Liver (tissue), 9 donors: ENCODE results near the gene GPN3. TPM values are rescaled to one million over a fixed set of nuclear protein-coding genes. Genes with fewer than 3 reads are reported as not detected.

ENCODE experiments used
- DNase-seq: peaks from one replicate; pipeline ENCODE4 v3.0.0-alpha.2; 2017; ENCODE audit warnings: low spot score
- H3K27ac ChIP-seq, 2 donors: one replicate each; pipeline ENCODE4 v1.7.0; 2013; ENCODE audit warnings: inconsistent platforms in 2 of 2, low read length in 2 of 2, control low read depth in 1 of 2, low read depth in 1 of 2, mild to moderate bottlenecking in 1 of 2
- H3K27me3 ChIP-seq, 4 donors: one replicate each; pipeline versions ENCODE4 v1.6.1 to v1.7.0; 2013; ENCODE audit warnings: low read length in 3 of 4, inconsistent platforms in 1 of 4, mild to moderate bottlenecking in 1 of 4, moderate library complexity in 1 of 4; ENCODE audit not compliant: control insufficient read depth in 4 of 4, insufficient read depth in 4 of 4
- H3K36me3 ChIP-seq, 4 donors: one replicate each; pipeline versions ENCODE4 v1.6.1 to v1.7.0; 2013; ENCODE audit warnings: low read length in 3 of 4, mild to moderate bottlenecking in 3 of 4, low read depth in 1 of 4, moderate library complexity in 1 of 4; ENCODE audit not compliant: control insufficient read depth in 4 of 4, insufficient read depth in 3 of 4
- H3K4me1 ChIP-seq, 4 donors: one replicate each; pipeline versions ENCODE4 v1.6.1 to v1.7.0; 2013; ENCODE audit warnings: low read length in 3 of 4, mild to moderate bottlenecking in 3 of 4, moderate library complexity in 1 of 4; ENCODE audit not compliant: control insufficient read depth in 4 of 4, insufficient read depth in 4 of 4
- H3K4me3 ChIP-seq, 3 donors: one replicate each; pipeline versions ENCODE4 v1.6.1 to v1.7.0; 2013; ENCODE audit warnings: low read length in 3 of 3, control low read depth in 1 of 3, low read depth in 1 of 3, mild to moderate bottlenecking in 1 of 3
- H3K9ac ChIP-seq, 2 donors: one replicate each; pipeline ENCODE4 v1.7.0; 2013; ENCODE audit warnings: low read length in 2 of 2, mild to moderate bottlenecking in 2 of 2, moderate library complexity in 2 of 2, control low read depth in 1 of 2, low read depth in 1 of 2
- H3K9me3 ChIP-seq, 4 donors: one replicate each; pipeline versions ENCODE4 v1.6.1 to v1.7.0; 2013; ENCODE audit warnings: low read length in 3 of 4; ENCODE audit not compliant: control insufficient read depth in 4 of 4
- ATF3 ChIP-seq: IDR thresholded peaks from 2 replicates; pipeline ENCODE4 v1.6.1; 2016; ENCODE audit warnings: antibody characterized with exemption
- CTCF ChIP-seq: fragments of 150-350 bp; IDR thresholded peaks from 2 replicates; pipeline ENCODE4 v1.5.1; 2017; ENCODE audit warnings: improper control_type of control experiment, low read depth, low read length; ENCODE audit not compliant: missing input control
- EGR1 ChIP-seq, 2 donors: IDR thresholded peaks; 2 replicates each; pipeline ENCODE4 v1.6.1; 2016 to 2018; ENCODE audit warnings: antibody characterized with exemption in 2 of 2, low read depth in 2 of 2
- FOXA2 ChIP-seq: IDR thresholded peaks from 2 replicates; pipeline ENCODE4 v1.6.1; 2016; ENCODE audit warnings: antibody characterized with exemption
- GABPA ChIP-seq, 2 donors: IDR thresholded peaks in 1 of 2; conservative IDR thresholded peaks in 1 of 2; 2 replicates each; pipeline ENCODE4 v1.6.1; 2016; ENCODE audit warnings: antibody characterized with exemption in 2 of 2, mild to moderate bottlenecking in 1 of 2, moderate library complexity in 1 of 2
- JUND ChIP-seq, 2 donors: IDR thresholded peaks; 2 replicates each; pipeline ENCODE4 v1.6.1; 2016; ENCODE audit warnings: antibody characterized with exemption in 2 of 2
- MAX ChIP-seq: IDR thresholded peaks from 2 replicates; pipeline ENCODE4 v1.6.1; 2016; ENCODE audit warnings: antibody characterized with exemption
- NR2F2 ChIP-seq: IDR thresholded peaks from 2 replicates; pipeline ENCODE4 v1.6.1; 2016; ENCODE audit warnings: antibody characterized with exemption
- REST ChIP-seq: IDR thresholded peaks from 2 replicates; pipeline ENCODE4 v1.6.1; 2016; ENCODE audit warnings: antibody characterized with exemption, mild to moderate bottlenecking
- RXRA ChIP-seq, 2 donors: IDR thresholded peaks; 2 replicates each; pipeline ENCODE4 v1.6.1; 2017 to 2018; ENCODE audit warnings: antibody characterized with exemption in 2 of 2, mild to moderate bottlenecking in 1 of 2
- SP1 ChIP-seq: IDR thresholded peaks from 2 replicates; pipeline ENCODE4 v1.6.1; 2018; ENCODE audit warnings: antibody characterized with exemption, mild to moderate bottlenecking
- ZBTB33 ChIP-seq: IDR thresholded peaks from 2 replicates; pipeline ENCODE4 v1.6.1; 2016; ENCODE audit warnings: antibody characterized with exemption
- WGBS: extraction: QIAGEN DNeasy Blood & Tissue Kit; methylation state at CpG from one replicate; pipeline ENCODE4 v1.1.7; 2013; 5-methylcytosine and 5-hydroxymethylcytosine counted together
- polyA plus RNA-seq, 2 donors: library from polyadenylated mRNA; stranded (reverse) in 1 of 2; unstranded in 1 of 2; fragments of 200-250 nt in 1 of 2; fragments of >200 nt in 1 of 2; fragmentation: Nextera tagmentation in 1 of 2; extraction: Ambion mirVana in 1 of 2; gene quantifications; one replicate each; pipeline versions ENCODE4 v1.2.1 to v1.2.3, GENCODE V29; 2013 to 2015
- total RNA-seq, 2 donors: library from RNA; depleted of rRNA; stranded (reverse); fragments of >200 nt; gene quantifications; one replicate each; pipeline ENCODE4 v1.2.3, GENCODE V29; 2014
- donor health status: healthy.
- donor health status: healthy.
- donor health status: healthy.
- donor health status: healthy.
- donor health status: healthy.

The GPN3 gene
- total and polyA plus RNA-seq, 4 donors, result 13.4 to 47.2 (median 18.7) TPM

GRCh38 chr12:110516995-110517394 lies 48.9 kb upstream of the GPN3 start:
- Histone ChIP-seq H3K9ac (no peak overlapping the region), H3K27ac (no peak overlapping the region), H3K4me1 (no peaks in the 10 kb centered on the region), H3K9me3 (no peaks in the 10 kb centered on the region), H3K4me3 (no peak overlapping the region), H3K36me3 (no peaks in the 10 kb centered on the region), H3K27me3 (no peaks in the 10 kb centered on the region)
- TF ChIP-seq ATF3 (no peak), GABPA (IDR thresholded peaks at IDR 0.05 in 1 of 2, conservative IDR thresholded peaks at IDR 0.05 in 1 of 2) (no peak), NR2F2 (no peak)
- 91% methylated on average over 3 of the region's 3 CpGs for WGBS
- DNase-seq, result no peak

- Histone ChIP-seq H3K9me3 (no peaks in the 10 kb centered on the region), H3K36me3 (no peaks in the 10 kb centered on the region), H3K4me1 (no peaks in the 10 kb centered on the region), H3K9ac (no peak overlapping the region), H3K27ac (no peak overlapping the region), H3K4me3 (no peak overlapping the region), H3K27me3 (no peaks in the 10 kb centered on the region)
- TF ChIP-seq GABPA (IDR thresholded peaks at IDR 0.05 in 1 of 2, conservative IDR thresholded peaks at IDR 0.05 in 1 of 2), result no peak
- TF ChIP-seq JUND (IDR thresholded peaks at IDR 0.05), result no peak
- TF ChIP-seq FOXA2, result no peak
- TF ChIP-seq MAX, result no peak
- TF ChIP-seq ATF3, result no peak
- no peak for TF ChIP-seq RXRA (IDR thresholded peaks at IDR 0.05)
- TF ChIP-seq ZBTB33, result no peak
- no peak for TF ChIP-seq REST
- TF ChIP-seq EGR1 (IDR thresholded peaks at IDR 0.05; ENCODE audit: low read depth in 2 of 2), result no peak
- WGBS, result 77% methylated on average over 1 of the region's 1 CpG
- no peak for DNase-seq
Measured at GRCh38 chr12:110514363-110514762, 46.3 kb upstream of the GPN3 start.

- WGBS, result 86% methylated on average over 6 of the region's 6 CpGs
- no peak overlapping the region for H3K4me3 ChIP-seq
- no peaks in the 10 kb centered on the region for H3K9me3 ChIP-seq
- H3K36me3 ChIP-seq, result no peaks in the 10 kb centered on the region
- H3K27ac ChIP-seq, result no peak overlapping the region
- no peaks in the 10 kb centered on the region for H3K27me3 ChIP-seq
- TF ChIP-seq FOXA2, result no peak
- no peak for TF ChIP-seq SP1
- TF ChIP-seq NR2F2, result no peak
- no peak for TF ChIP-seq CTCF
- no peak for DNase-seq
- H3K9ac ChIP-seq, result no peak overlapping the region
- no peaks in the 10 kb centered on the region for H3K4me1 ChIP-seq
Measured at GRCh38 chr12:110513842-110514241, 45.8 kb upstream of the GPN3 start.
